ENCODE data around the gene UPF3B.

DNA sequence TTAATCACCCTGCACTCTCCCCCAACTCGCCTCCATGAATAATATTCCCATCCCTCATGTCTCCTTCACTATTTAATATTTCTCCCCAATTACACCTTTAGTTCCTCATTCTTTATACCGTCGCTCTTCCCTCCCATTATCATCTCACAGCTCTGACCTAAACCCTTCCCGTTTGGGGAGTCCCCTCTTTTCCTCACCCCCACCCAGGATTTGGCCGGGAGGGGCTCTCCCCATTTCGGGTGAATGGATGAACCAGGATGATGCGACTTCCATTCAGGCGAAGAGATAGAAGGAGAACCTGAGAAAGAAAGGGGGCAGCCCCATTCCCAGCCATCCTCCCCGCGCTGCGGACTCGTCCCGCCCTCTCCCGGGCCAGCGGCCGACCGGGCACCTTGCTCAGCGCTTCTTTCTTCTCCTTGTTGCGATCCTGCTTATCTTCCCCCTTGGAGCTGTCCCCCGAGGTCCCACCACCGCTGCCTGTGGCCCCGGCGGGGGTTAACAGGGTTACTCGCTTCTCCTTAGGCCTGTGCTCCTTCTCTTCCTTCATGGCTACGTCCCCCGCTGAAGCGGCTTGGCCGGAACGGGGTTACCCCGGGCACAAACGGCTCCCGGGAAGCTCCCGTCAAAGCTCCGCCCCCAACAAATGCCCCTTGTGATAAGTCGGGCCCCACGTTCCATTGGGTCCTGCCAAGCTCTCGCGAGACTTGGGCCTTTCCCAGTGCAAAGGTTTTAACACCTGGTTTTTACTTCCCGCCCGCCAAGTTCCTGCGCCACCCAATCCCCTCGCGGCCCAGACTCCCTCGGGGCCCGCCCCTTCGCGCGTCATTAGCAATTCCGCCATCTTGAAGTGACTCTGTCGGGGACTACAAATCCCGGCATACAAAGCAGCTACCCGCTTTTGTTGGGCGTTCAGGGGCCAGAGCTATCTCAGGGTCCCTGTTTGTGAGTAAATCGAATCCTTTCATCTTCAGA lies at the start of gene UPF3B:
- no peak for TF ChIP-seq ZFP3 (CRISPR knock-in tag; IDR thresholded peaks at IDR 0.05)
- TF ChIP-seq ZFP30 (CRISPR knock-in tag; IDR thresholded peaks at IDR 0.05), result no peak
- TF ChIP-seq, protein P1, sequence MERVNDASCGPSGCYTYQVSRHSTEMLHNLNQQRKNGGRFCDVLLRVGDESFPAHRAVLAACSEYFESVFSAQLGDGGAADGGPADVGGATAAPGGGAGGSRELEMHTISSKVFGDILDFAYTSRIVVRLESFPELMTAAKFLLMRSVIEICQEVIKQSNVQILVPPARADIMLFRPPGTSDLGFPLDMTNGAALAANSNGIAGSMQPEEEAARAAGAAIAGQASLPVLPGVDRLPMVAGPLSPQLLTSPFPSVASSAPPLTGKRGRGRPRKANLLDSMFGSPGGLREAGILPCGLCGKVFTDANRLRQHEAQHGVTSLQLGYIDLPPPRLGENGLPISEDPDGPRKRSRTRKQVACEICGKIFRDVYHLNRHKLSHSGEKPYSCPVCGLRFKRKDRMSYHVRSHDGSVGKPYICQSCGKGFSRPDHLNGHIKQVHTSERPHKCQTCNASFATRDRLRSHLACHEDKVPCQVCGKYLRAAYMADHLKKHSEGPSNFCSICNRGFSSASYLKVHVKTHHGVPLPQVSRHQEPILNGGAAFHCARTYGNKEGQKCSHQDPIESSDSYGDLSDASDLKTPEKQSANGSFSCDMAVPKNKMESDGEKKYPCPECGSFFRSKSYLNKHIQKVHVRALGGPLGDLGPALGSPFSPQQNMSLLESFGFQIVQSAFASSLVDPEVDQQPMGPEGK (CRISPR knock-in tag; IDR thresholded peaks at IDR 0.05; ENCODE audit: borderline replicate concordance), result no peak
- no peak for TF ChIP-seq ZC3H10 (CRISPR knock-in tag; IDR thresholded peaks at IDR 0.05)
- no peak for TF ChIP-seq ARNTL (CRISPR knock-in tag; IDR thresholded peaks at IDR 0.05; ENCODE audit: borderline replicate concordance, low read depth)
